ENCODE results near the gene PHLPP1. TPM values are rescaled to one million over a fixed set of nuclear protein-coding genes. Genes with fewer than 3 reads are reported as not detected.

PHLPP1 gene
- total and polyA plus RNA-seq, 2 experiments from 2014 or later: 15.7 to 73.6 TPM

GRCh38 chr18:62914871-62915392 lies 199.6 kb downstream of the PHLPP1 start:
- DNase-seq (ENCODE audit: low spot score) (no peak), ATAC-seq (no peak)
- no peak for TF ChIP-seq EZH2phosphoT487 (IDR thresholded peaks at IDR 0.05; ENCODE audit: unreplicated experiment)
- no peak for TF ChIP-seq ETS1 (IDR thresholded peaks at IDR 0.05)
- no peak for TF ChIP-seq POLR2AphosphoS5 (IDR thresholded peaks at IDR 0.05; ENCODE audit: low read depth)
- TF ChIP-seq JUNB (IDR thresholded peaks at IDR 0.05; ENCODE audit: unreplicated experiment): no peak
- TF ChIP-seq ZNF462 (CRISPR knock-in tag; IDR thresholded peaks at IDR 0.05): no peak
- no peak for TF ChIP-seq EZH2 (IDR thresholded peaks at IDR 0.05; ENCODE audit: low read depth, unreplicated experiment)
- no peak for TF ChIP-seq CREB1 (CRISPR knock-in tag; IDR thresholded peaks at IDR 0.05; ENCODE audit: low read depth)
- TF ChIP-seq ZNF331 (CRISPR knock-in tag; IDR thresholded peaks at IDR 0.05; ENCODE audit: low read depth): no peak
- TF ChIP-seq CTCF (conservative IDR thresholded peaks at IDR 0.05; ENCODE audit: low read depth in 2 of 2): no peak
- TF ChIP-seq STAT1 (IDR thresholded peaks at IDR 0.05; ENCODE audit: unreplicated experiment): no peak
- no peak for TF ChIP-seq REST (IDR thresholded peaks at IDR 0.05; ENCODE audit: unreplicated experiment)
- TF ChIP-seq ZNF114 (CRISPR knock-in tag; IDR thresholded peaks at IDR 0.05): no peak
- no peak for TF ChIP-seq NANOG (IDR thresholded peaks at IDR 0.05; ENCODE audit: borderline replicate concordance)
- H3K9me2 ChIP-seq (ENCODE audit: insufficient read depth): no peaks in the 10 kb centered on the region
- Mint-ChIP-seq H3K4me1 (peaks cover 2% of the 10 kb centered on the region; the same call in 1 of the 3 replicates), H3K4me3 (no peak overlapping the region), H3K36me3 (ENCODE audit: low read depth) (peaks cover 39% of the 10 kb centered on the region), H3K27ac (no peak overlapping the region; the same call in 1 of the 2 replicates), H3K9me3 (no peaks in the 10 kb centered on the region), H3K27me3 (ENCODE audit: insufficient read depth, low read depth, poor library complexity) (no peaks in the 10 kb centered on the region)
- no peak overlapping the region for H3K4me2 ChIP-seq
- H4K20me1 ChIP-seq (replicated peaks; ENCODE audit: insufficient read depth): no peaks in the 10 kb centered on the region
- no peak overlapping the region for H3K27ac ChIP-seq (ENCODE audit: low read depth)
- no peak overlapping the region for H2AFZ ChIP-seq
- no peaks in the 10 kb centered on the region for H3K27me3 ChIP-seq (ENCODE audit: insufficient read depth)
- H3F3A ChIP-seq (replicated peaks; ENCODE audit: low read depth): no peaks in the 10 kb centered on the region
- no peak overlapping the region for H3K4me3 ChIP-seq
- peaks cover 1% of the 10 kb centered on the region; the same call in 1 of the 2 replicates for H3K79me2 ChIP-seq (replicated peaks; ENCODE audit: insufficient read depth)
- peaks cover 7% of the 10 kb centered on the region; the same call in 1 of the 2 replicates for H3K36me3 ChIP-seq (ENCODE audit: insufficient read depth)
- no peaks in the 10 kb centered on the region for H3K4me1 ChIP-seq (ENCODE audit: insufficient read depth)
